ENCODE measurements around the gene GRIA1.

DNA sequence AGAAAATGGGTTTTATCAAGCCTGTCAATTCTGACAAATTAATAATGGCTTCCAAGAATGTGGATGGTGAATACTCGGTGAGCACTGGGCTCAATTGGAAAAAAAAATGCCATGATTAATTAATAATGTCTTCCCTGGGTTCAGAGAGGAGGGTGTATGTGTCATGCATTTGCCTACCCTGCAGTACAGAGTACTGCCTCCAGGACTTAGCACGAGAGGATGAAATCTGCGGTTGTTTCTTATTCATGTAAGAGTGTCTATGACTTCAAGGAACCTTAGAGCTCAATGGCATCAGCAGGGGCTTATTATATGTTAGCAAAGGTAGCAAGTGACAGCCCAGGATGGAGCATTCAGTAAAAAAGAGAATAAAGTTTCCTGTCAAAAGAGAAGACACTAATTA is 132.7 kb downstream of the GRIA1 start:
- no peak for TF ChIP-seq SP1 (IDR thresholded peaks at IDR 0.05)
- TF ChIP-seq SUZ12 (IDR thresholded peaks at IDR 0.05): no peak
- no peak for TF ChIP-seq CTBP1 (IDR thresholded peaks at IDR 0.05; ENCODE audit: borderline replicate concordance)
- no peak for TF ChIP-seq BHLHE40 (IDR thresholded peaks at IDR 0.05; ENCODE audit: borderline replicate concordance)
- TF ChIP-seq FOXM1 (IDR thresholded peaks at IDR 0.05; ENCODE audit: borderline replicate concordance): no peak
- no peak for TF ChIP-seq NFRKB (IDR thresholded peaks at IDR 0.05)
- no peak for TF ChIP-seq ZNF384 (IDR thresholded peaks at IDR 0.05)
- TF ChIP-seq L3MBTL2 (conservative IDR thresholded peaks at IDR 0.05): no peak
- TF ChIP-seq FOXK2 (IDR thresholded peaks at IDR 0.05): no peak
- TF ChIP-seq ELF4 (IDR thresholded peaks at IDR 0.05): no peak
- TF ChIP-seq LEF1 (IDR thresholded peaks at IDR 0.05; ENCODE audit: borderline replicate concordance): no peak
- no peak for TF ChIP-seq TARDBP (IDR thresholded peaks at IDR 0.05)

All from HEK293T (cell line).